ENCODE results near the gene TMC1. TPM values are rescaled to one million over a fixed set of nuclear protein-coding genes. Genes with fewer than 3 reads are reported as not detected.
"Not testable (repeated sequence)": the region's sequence is repeated elsewhere in the genome, so short reads cannot be mapped to it uniquely, and the experiment has no call there.

The TMC1 gene
- total RNA-seq, 1 experiment from 2014 or later, result not detected

GRCh38 chr9:72506615-72507014, 14.8 kb upstream of the TMC1 start:
- Histone ChIP-seq H3K27me3 (no peaks in the 10 kb centered on the region), H3K4me3 (no peak overlapping the region), H3K9me3 (no peaks in the 10 kb centered on the region), H3K36me3 (no peaks in the 10 kb centered on the region)
- no peak for DNase-seq

GRCh38 chr9:72509053-72509452, 12.4 kb upstream of the TMC1 start:
- DNase-seq, result no peak
- no peak overlapping the region for H3K4me3 ChIP-seq
- no peaks in the 10 kb centered on the region for H3K36me3 ChIP-seq
- H3K9me3 ChIP-seq, result no peaks in the 10 kb centered on the region
- H3K27me3 ChIP-seq, result no peaks in the 10 kb centered on the region

- no peaks in the 10 kb centered on the region for H3K36me3 ChIP-seq
- no peak overlapping the region for H3K4me3 ChIP-seq
- H3K27me3 ChIP-seq, result no peaks in the 10 kb centered on the region
- no peaks in the 10 kb centered on the region for H3K9me3 ChIP-seq
- DNase-seq, result no peak
Observed at GRCh38 chr9:72509635-72510034, 11.8 kb upstream of the TMC1 start.

- H3K27me3 ChIP-seq, H3K36me3 ChIP-seq, H3K9me3 ChIP-seq, DNase-seq, H3K4me3 ChIP-seq: not testable (repeated sequence)
Observed at GRCh38 chr9:72521011-72521410, 397 bp upstream of the TMC1 start.

- peak; percentile 82 for DNase-seq
- Histone ChIP-seq H3K4me3 (no peak overlapping the region), H3K9me3 (no peaks in the 10 kb centered on the region), H3K36me3 (no peaks in the 10 kb centered on the region), H3K27me3 (no peaks in the 10 kb centered on the region)
Observed at GRCh38 chr9:72524820-72525540, 3.6 kb downstream of the TMC1 start.

GRCh38 chr9:72526901-72527800, 5.7 kb downstream of the TMC1 start:
- peak; percentile 89 for DNase-seq
- Histone ChIP-seq H3K36me3 (no peaks in the 10 kb centered on the region), H3K27me3 (no peaks in the 10 kb centered on the region), H3K9me3 (no peaks in the 10 kb centered on the region), H3K4me3 (no peak overlapping the region)

GRCh38 chr9:72527801-72528195, 6.4 kb downstream of the TMC1 start:
- Histone ChIP-seq H3K36me3 (no peaks in the 10 kb centered on the region), H3K9me3 (no peaks in the 10 kb centered on the region), H3K27me3 (no peaks in the 10 kb centered on the region), H3K4me3 (no peak overlapping the region)
- no peak for DNase-seq

- Histone ChIP-seq H3K4me3 (no peak overlapping the region), H3K27me3 (no peaks in the 10 kb centered on the region), H3K9me3 (no peaks in the 10 kb centered on the region), H3K36me3 (no peaks in the 10 kb centered on the region)
- DNase-seq, result no peak
Observed at GRCh38 chr9:72529531-72529930, 8.1 kb downstream of the TMC1 start.

- Histone ChIP-seq H3K9me3 (no peaks in the 10 kb centered on the region), H3K4me3 (no peak overlapping the region), H3K36me3 (no peaks in the 10 kb centered on the region), H3K27me3 (no peaks in the 10 kb centered on the region)
- DNase-seq, result no peak
Observed at GRCh38 chr9:72533322-72533721, 11.9 kb downstream of the TMC1 start.

GRCh38 chr9:72534931-72535330, 13.5 kb downstream of the TMC1 start:
- Histone ChIP-seq H3K9me3 (no peaks in the 10 kb centered on the region), H3K27me3 (no peaks in the 10 kb centered on the region), H3K36me3 (no peaks in the 10 kb centered on the region), H3K4me3 (no peak overlapping the region)
- DNase-seq, result no peak

- H3K4me3 ChIP-seq, result no peak overlapping the region
- no peak for DNase-seq
- H3K27me3 ChIP-seq, result no peaks in the 10 kb centered on the region
- no peaks in the 10 kb centered on the region for H3K9me3 ChIP-seq
- H3K36me3 ChIP-seq, result no peaks in the 10 kb centered on the region
Observed at GRCh38 chr9:72537011-72537545, 15.7 kb downstream of the TMC1 start.

GRCh38 chr9:72537671-72538070, 16.3 kb downstream of the TMC1 start:
- Histone ChIP-seq H3K4me3 (no peak overlapping the region), H3K36me3 (no peaks in the 10 kb centered on the region), H3K9me3 (no peaks in the 10 kb centered on the region), H3K27me3 (no peaks in the 10 kb centered on the region)
- DNase-seq, result no peak

GRCh38 chr9:72538921-72539702, 17.7 kb downstream of the TMC1 start:
- Histone ChIP-seq H3K36me3 (no peaks in the 10 kb centered on the region), H3K27me3 (no peaks in the 10 kb centered on the region), H3K4me3 (no peak overlapping the region), H3K9me3 (no peaks in the 10 kb centered on the region)
- no peak for DNase-seq

GRCh38 chr9:72539824-72540347, 18.5 kb downstream of the TMC1 start:
- no peaks in the 10 kb centered on the region for H3K27me3 ChIP-seq
- no peak overlapping the region for H3K4me3 ChIP-seq
- H3K36me3 ChIP-seq, result no peaks in the 10 kb centered on the region
- H3K9me3 ChIP-seq, result no peaks in the 10 kb centered on the region
- no peak for DNase-seq

- Histone ChIP-seq H3K27me3 (no peaks in the 10 kb centered on the region), H3K36me3 (no peaks in the 10 kb centered on the region), H3K4me3 (no peak overlapping the region), H3K9me3 (no peaks in the 10 kb centered on the region)
- no peak for DNase-seq
Observed at GRCh38 chr9:72540348-72540873, 19.0 kb downstream of the TMC1 start.

- H3K9me3 ChIP-seq, H3K27me3 ChIP-seq, DNase-seq, H3K36me3 ChIP-seq, H3K4me3 ChIP-seq: not testable (repeated sequence)
Observed at GRCh38 chr9:72542537-72542833, 21.1 kb downstream of the TMC1 start.

- no peak for DNase-seq
- H3K27me3 ChIP-seq, result no peaks in the 10 kb centered on the region
- H3K36me3 ChIP-seq, result no peaks in the 10 kb centered on the region
- H3K9me3 ChIP-seq, result no peaks in the 10 kb centered on the region
- no peak overlapping the region for H3K4me3 ChIP-seq
Observed at GRCh38 chr9:72542917-72543316, 21.5 kb downstream of the TMC1 start.
